ENCODE results near the gene FGF19. TPM values are rescaled to one million over a fixed set of nuclear protein-coding genes. Genes with fewer than 3 reads are reported as not detected.

Gene FGF19
- not detected for total RNA-seq
- not detected for polyA plus RNA-seq
- long read RNA-seq, donor 1 = 0 reads
- long read RNA-seq, donor 2 = 0 reads
- long read RNA-seq, donor 3 = 0 reads
- long read RNA-seq, donor 4 = 0 reads

- ATAC-seq (no peak), DNase-seq (peak in 1 of 3 donors; percentile 34)
- Histone ChIP-seq H3K27me3 (ENCODE audit: control insufficient read depth, insufficient read depth) (no peaks in the 10 kb centered on the region), H3K9me3 (ENCODE audit: control insufficient read depth, low read length) (no peaks in the 10 kb centered on the region), H3K4me1 (ENCODE audit: control insufficient read depth, insufficient read depth, low read length) (no peaks in the 10 kb centered on the region), H3K4me3 (ENCODE audit: low read length) (peak within 1 kb of the TSS; percentile 29), H3K27ac (ENCODE audit: low read length) (no peak within 1 kb of the TSS)
- WGBS = 1% methylated on average over 67 of the region's 67 CpGs
- intact Hi-C loops (cut with DNase I) = loop anchor here in 1 of 4 donors (10.0 kb wide), 1 partner anchor 181 kb away; no protein-coding TSS in a partner anchor
Observed at GRCh38 chr11:69703768-69704507, at the start of gene FGF19. FGF19 (minus strand) TSS chr11:69704022; CDS start chr11:69703876, 146 bp downstream.

- intact Hi-C loops (cut with DNase I) = no loop called here
- DNase-seq (no peak), ATAC-seq (no peak)
- Histone ChIP-seq H3K27me3 (ENCODE audit: control insufficient read depth, insufficient read depth) (no peaks in the 10 kb centered on the region), H3K27ac (ENCODE audit: low read length) (no peak overlapping the region), H3K4me1 (ENCODE audit: control insufficient read depth, insufficient read depth, low read length) (no peaks in the 10 kb centered on the region), H3K4me3 (ENCODE audit: low read length) (no peak overlapping the region), H3K9me3 (ENCODE audit: control insufficient read depth, low read length) (no peaks in the 10 kb centered on the region)
- 30% methylated on average over 4 of the region's 4 CpGs for WGBS
Observed at GRCh38 chr11:69752890-69753289, 49.1 kb upstream of the FGF19 start.

GRCh38 chr11:69750875-69751597 is 47.2 kb upstream of the FGF19 start:
- Histone ChIP-seq H3K4me3 (ENCODE audit: low read length) (no peak overlapping the region), H3K4me1 (ENCODE audit: control insufficient read depth, insufficient read depth, low read length) (no peaks in the 10 kb centered on the region), H3K9me3 (ENCODE audit: control insufficient read depth, low read length) (no peaks in the 10 kb centered on the region), H3K27me3 (ENCODE audit: control insufficient read depth, insufficient read depth) (no peaks in the 10 kb centered on the region), H3K27ac (ENCODE audit: low read length) (no peak overlapping the region)
- intact Hi-C loops (cut with DNase I) = no loop called here
- ATAC-seq (no peak), DNase-seq (no peak)
- 64% methylated on average over 11 of the region's 11 CpGs for WGBS

- Histone ChIP-seq H3K9me3 (ENCODE audit: control insufficient read depth, low read length) (no peaks in the 10 kb centered on the region), H3K27ac (ENCODE audit: low read length) (no peak overlapping the region), H3K27me3 (ENCODE audit: control insufficient read depth, insufficient read depth) (no peaks in the 10 kb centered on the region), H3K4me3 (ENCODE audit: low read length) (no peak overlapping the region), H3K4me1 (ENCODE audit: control insufficient read depth, insufficient read depth, low read length) (no peaks in the 10 kb centered on the region)
- WGBS = 67% methylated on average over 11 of the region's 11 CpGs
- intact Hi-C loops (cut with DNase I) = no loop called here
- no peak for DNase-seq
- ATAC-seq = no peak
Observed at GRCh38 chr11:69750108-69750850, 46.5 kb upstream of the FGF19 start.

- no peak overlapping the region for H3K4me3 ChIP-seq (ENCODE audit: low read length)
- H3K27me3 ChIP-seq (ENCODE audit: control insufficient read depth, insufficient read depth) = no peaks in the 10 kb centered on the region
- ATAC-seq (no peak), DNase-seq (no peak)
- 83% methylated on average over 11 of the region's 11 CpGs for WGBS
- H3K9me3 ChIP-seq (ENCODE audit: control insufficient read depth, low read length) = no peaks in the 10 kb centered on the region
- H3K4me1 ChIP-seq (ENCODE audit: control insufficient read depth, insufficient read depth, low read length) = no peaks in the 10 kb centered on the region
- intact Hi-C loops (cut with DNase I) = no loop called here
- no peak overlapping the region for H3K27ac ChIP-seq (ENCODE audit: low read length)
Observed at GRCh38 chr11:69748637-69749036, 44.8 kb upstream of the FGF19 start.

GRCh38 chr11:69746752-69747742 is 43.2 kb upstream of the FGF19 start:
- WGBS = 54% methylated on average over 29 of the region's 29 CpGs
- no peaks in the 10 kb centered on the region for H3K27me3 ChIP-seq (ENCODE audit: control insufficient read depth, insufficient read depth)

GRCh38 chr11:69746140-69746539 is 42.3 kb upstream of the FGF19 start:
- Histone ChIP-seq H3K27ac (ENCODE audit: low read length) (no peak overlapping the region), H3K27me3 (ENCODE audit: control insufficient read depth, insufficient read depth) (no peaks in the 10 kb centered on the region), H3K9me3 (ENCODE audit: control insufficient read depth, low read length) (no peaks in the 10 kb centered on the region), H3K4me3 (ENCODE audit: low read length) (no peak overlapping the region), H3K4me1 (ENCODE audit: control insufficient read depth, insufficient read depth, low read length) (no peaks in the 10 kb centered on the region)
- ATAC-seq (no peak), DNase-seq (no peak)
- intact Hi-C loops (cut with DNase I) = no loop called here
- WGBS = 78% methylated on average over 8 of the region's 8 CpGs

More at GRCh38 chr11:69746752-69747742, 43.2 kb upstream of the FGF19 start:
- no peaks in the 10 kb centered on the region for H3K9me3 ChIP-seq (ENCODE audit: control insufficient read depth, low read length)
- H3K4me3 ChIP-seq (ENCODE audit: low read length) = no peak overlapping the region
- intact Hi-C loops (cut with DNase I) = no loop called here
- H3K27ac ChIP-seq (ENCODE audit: low read length) = no peak overlapping the region
- ATAC-seq (no peak), DNase-seq (no peak)
- H3K4me1 ChIP-seq (ENCODE audit: control insufficient read depth, insufficient read depth, low read length) = no peaks in the 10 kb centered on the region

GRCh38 chr11:69745201-69745600 is 41.4 kb upstream of the FGF19 start:
- 82% methylated on average over 10 of the region's 10 CpGs for WGBS

GRCh38 chr11:69744435-69744834 is 40.6 kb upstream of the FGF19 start:
- H3K4me1 ChIP-seq (ENCODE audit: control insufficient read depth, insufficient read depth, low read length) = no peaks in the 10 kb centered on the region
- DNase-seq (no peak), ATAC-seq (no peak)
- intact Hi-C loops (cut with DNase I) = no loop called here
- no peak overlapping the region for H3K4me3 ChIP-seq (ENCODE audit: low read length)
- H3K27me3 ChIP-seq (ENCODE audit: control insufficient read depth, insufficient read depth) = no peaks in the 10 kb centered on the region
- no peak overlapping the region for H3K27ac ChIP-seq (ENCODE audit: low read length)
- 56% methylated on average over 7 of the region's 7 CpGs for WGBS
- no peaks in the 10 kb centered on the region for H3K9me3 ChIP-seq (ENCODE audit: control insufficient read depth, low read length)

More at GRCh38 chr11:69745201-69745600, 41.4 kb upstream of the FGF19 start:
- DNase-seq (no peak), ATAC-seq (no peak)
- H3K27me3 ChIP-seq (ENCODE audit: control insufficient read depth, insufficient read depth) = no peaks in the 10 kb centered on the region
- no peak overlapping the region for H3K4me3 ChIP-seq (ENCODE audit: low read length)
- H3K4me1 ChIP-seq (ENCODE audit: control insufficient read depth, insufficient read depth, low read length) = no peaks in the 10 kb centered on the region
- no peaks in the 10 kb centered on the region for H3K9me3 ChIP-seq (ENCODE audit: control insufficient read depth, low read length)
- intact Hi-C loops (cut with DNase I) = no loop called here
- H3K27ac ChIP-seq (ENCODE audit: low read length) = no peak overlapping the region

GRCh38 chr11:69734841-69735240 is 31.0 kb upstream of the FGF19 start:
- H3K9me3 ChIP-seq (ENCODE audit: control insufficient read depth, low read length) = no peaks in the 10 kb centered on the region
- H3K4me3 ChIP-seq (ENCODE audit: low read length) = no peak overlapping the region
- no peak for DNase-seq
- no peaks in the 10 kb centered on the region for H3K4me1 ChIP-seq (ENCODE audit: control insufficient read depth, insufficient read depth, low read length)
- intact Hi-C loops (cut with DNase I) = no loop called here
- H3K27ac ChIP-seq (ENCODE audit: low read length) = no peak overlapping the region
- WGBS = 91% methylated on average over 3 of the region's 3 CpGs
- H3K27me3 ChIP-seq (ENCODE audit: control insufficient read depth, insufficient read depth) = no peaks in the 10 kb centered on the region
- no peak for ATAC-seq
